Sigmoid colon (tissue), 7 donors: ENCODE results near the gene DMRT1. TPM values are rescaled to one million over a fixed set of nuclear protein-coding genes. Genes with fewer than 3 reads are reported as not detected.

Experiments
- DNase-seq: peaks from one replicate; pipeline ENCODE4 v3.0.0-alpha.2; 2019
- H3K27ac ChIP-seq, 4 donors: fragments of 200-600 bp; sonication (generic); one replicate each; pipeline ENCODE4 v1.5.1; 2016 to 2019; ENCODE audit warnings: mild to moderate bottlenecking in 1 of 4
- H3K27me3 ChIP-seq, 3 donors: fragments of 200-600 bp; sonication (generic); one replicate each; pipeline ENCODE4 v1.5.1; 2019; ENCODE audit warnings: mild to moderate bottlenecking in 1 of 3
- H3K36me3 ChIP-seq, 4 donors: fragments of 200-600 bp; sonication (generic); one replicate each; pipeline ENCODE4 v1.5.1; 2016 to 2019
- H3K4me1 ChIP-seq, 4 donors: fragments of 200-600 bp; sonication (generic); one replicate each; pipeline ENCODE4 v1.5.1; 2017 to 2019
- H3K4me3 ChIP-seq, 4 donors: fragments of 200-600 bp; sonication (generic); one replicate each; pipeline ENCODE4 v1.5.1; 2017 to 2019; ENCODE audit warnings: mild to moderate bottlenecking in 2 of 4, moderate library complexity in 1 of 4
- H3K9me3 ChIP-seq, 4 donors: fragments of 200-600 bp in 3 of 4; sonication (generic) in 3 of 4; one replicate each; pipeline versions ENCODE4 v1.5.1 to v1.6.1; 2013 to 2019
- EP300 ChIP-seq, 4 donors: sonication (generic); formaldehyde crosslinking; IDR thresholded peaks; one replicate each; pipeline ENCODE4 v1.6.1; 2017; ENCODE audit warnings: antibody characterized with exemption in 4 of 4
- POLR2A ChIP-seq, 2 donors: fragments of 450-650 bp; IDR thresholded peaks; one replicate each; pipeline ENCODE4 v1.6.1; 2016; ENCODE audit warnings: antibody characterized with exemption in 2 of 2, mild to moderate bottlenecking in 2 of 2, moderate library complexity in 2 of 2
- POLR2AphosphoS5 ChIP-seq, 4 donors: sonication (generic); formaldehyde crosslinking; IDR thresholded peaks; one replicate each; pipeline ENCODE4 v1.6.1; 2017; ENCODE audit warnings: antibody characterized with exemption in 4 of 4
- WGBS, 2 donors: extraction: QIAGEN DNeasy Blood & Tissue Kit; methylation state at CpG; one replicate each; pipeline ENCODE4 v1.1.7; 2013; 5-methylcytosine and 5-hydroxymethylcytosine counted together
- intact Hi-C: fragments of 100-400 bp; cut with DNase I; formaldehyde crosslinking; loops from one replicate; pipeline ENCODE4 v1.15.1; 2023
- polyA plus RNA-seq, 3 donors: library from polyadenylated mRNA; stranded (reverse); fragments of 200-250 nt; gene quantifications; one replicate each; pipeline ENCODE4 v1.2.3, GENCODE V29; 2013
- total RNA-seq, 4 donors: library from RNA; depleted of rRNA; stranded (reverse); fragments of >200 nt; gene quantifications; one replicate each; pipeline ENCODE4 v1.1.0, GENCODE V29; 2016
- TF ChIP-seq, protein P1 (sequence below), 4 experiments: fragments of 450-650 bp in 3 of 4; fragments of 200-600 bp in 1 of 4; IDR thresholded peaks; one replicate each; pipeline ENCODE4 v1.5.1; 2016 to 2019; ENCODE audit warnings: antibody characterized with exemption in 4 of 4, mild to moderate bottlenecking in 3 of 4, moderate library complexity in 2 of 4
- donor health status: healthy with polysubstance abuse.
- donor health status: Bipolar disorder and iron deficiency.
- donor health status: healthy.

The DMRT1 gene
- total and polyA plus RNA-seq, 7 donors, result 0.60 TPM; not detected in 6

DNA sequence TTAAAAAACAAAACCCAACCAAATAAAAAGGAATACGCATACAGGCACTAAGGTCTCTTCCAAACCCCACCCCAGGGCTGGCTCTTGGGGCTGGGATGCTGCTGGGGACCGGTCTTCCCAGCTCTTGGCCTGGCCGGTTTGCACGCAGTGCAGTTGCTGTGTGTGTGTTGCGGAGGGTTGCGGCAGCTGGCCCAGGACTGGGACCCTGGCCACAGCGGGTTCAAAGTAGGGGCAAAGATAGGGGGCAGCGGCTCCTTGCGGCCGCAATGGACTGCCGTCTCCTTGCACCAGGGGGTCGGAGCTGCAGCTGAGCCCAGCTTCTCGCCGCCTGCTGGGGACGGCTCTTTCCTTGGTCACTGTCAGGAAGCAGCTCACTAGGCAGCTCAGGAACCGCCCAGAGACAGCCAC, 140.0 kb downstream of the DMRT1 start:
- intact Hi-C loops, result no loop called here

DNA sequence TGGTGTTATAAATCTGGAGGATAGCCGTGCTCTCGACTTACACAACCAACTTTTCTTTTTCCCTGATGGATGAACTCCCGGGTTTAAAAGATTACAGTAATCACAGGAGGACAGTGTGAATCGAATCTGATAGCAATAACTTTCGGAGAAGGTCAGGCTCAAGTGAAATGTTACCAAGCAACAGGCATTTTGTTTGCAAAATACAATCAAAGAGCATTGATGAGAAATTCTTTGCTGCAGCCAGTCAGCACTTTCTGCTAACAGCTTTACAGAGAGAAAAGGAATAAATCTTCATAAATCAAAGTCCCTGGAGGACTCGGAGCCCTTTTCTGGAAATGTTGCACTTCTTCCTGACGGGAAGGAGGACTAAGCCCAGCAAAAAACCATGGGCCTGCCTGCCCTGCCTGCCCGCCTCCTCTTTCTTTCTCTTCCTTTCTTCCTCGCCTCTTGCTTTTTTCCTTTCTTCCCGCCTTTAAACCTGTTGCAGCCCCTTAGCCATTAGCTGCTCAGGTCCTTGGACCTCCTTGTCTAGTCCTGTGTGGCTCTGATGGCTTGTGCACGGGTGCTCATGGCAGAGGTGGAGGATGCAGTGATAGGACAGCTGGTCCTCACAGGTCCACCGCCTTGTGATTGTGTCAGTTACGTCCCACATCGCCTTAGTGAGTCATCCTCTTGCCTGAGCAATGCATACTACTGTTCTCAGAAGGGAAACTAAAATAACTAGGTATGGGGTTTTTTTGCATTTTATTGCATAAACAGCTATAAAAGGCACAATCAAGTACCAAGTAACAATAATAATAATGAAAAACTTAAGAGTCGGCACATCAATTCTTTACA, 141.1 kb downstream of the DMRT1 start:
- Histone ChIP-seq H3K4me1 (no peaks in the 10 kb centered on the region), H3K9me3 (no peaks in the 10 kb centered on the region), H3K27ac (no peak overlapping the region), H3K27me3 (peaks cover 17 to 98% (median 51%) of the 10 kb centered on the region in 3 donors), H3K36me3 (no peaks in the 10 kb centered on the region), H3K4me3 (no peak overlapping the region)
- TF ChIP-seq, protein P1, sequence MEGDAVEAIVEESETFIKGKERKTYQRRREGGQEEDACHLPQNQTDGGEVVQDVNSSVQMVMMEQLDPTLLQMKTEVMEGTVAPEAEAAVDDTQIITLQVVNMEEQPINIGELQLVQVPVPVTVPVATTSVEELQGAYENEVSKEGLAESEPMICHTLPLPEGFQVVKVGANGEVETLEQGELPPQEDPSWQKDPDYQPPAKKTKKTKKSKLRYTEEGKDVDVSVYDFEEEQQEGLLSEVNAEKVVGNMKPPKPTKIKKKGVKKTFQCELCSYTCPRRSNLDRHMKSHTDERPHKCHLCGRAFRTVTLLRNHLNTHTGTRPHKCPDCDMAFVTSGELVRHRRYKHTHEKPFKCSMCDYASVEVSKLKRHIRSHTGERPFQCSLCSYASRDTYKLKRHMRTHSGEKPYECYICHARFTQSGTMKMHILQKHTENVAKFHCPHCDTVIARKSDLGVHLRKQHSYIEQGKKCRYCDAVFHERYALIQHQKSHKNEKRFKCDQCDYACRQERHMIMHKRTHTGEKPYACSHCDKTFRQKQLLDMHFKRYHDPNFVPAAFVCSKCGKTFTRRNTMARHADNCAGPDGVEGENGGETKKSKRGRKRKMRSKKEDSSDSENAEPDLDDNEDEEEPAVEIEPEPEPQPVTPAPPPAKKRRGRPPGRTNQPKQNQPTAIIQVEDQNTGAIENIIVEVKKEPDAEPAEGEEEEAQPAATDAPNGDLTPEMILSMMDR (IDR thresholded peaks at IDR 0.05), result no peak
- no peak for TF ChIP-seq POLR2AphosphoS5 (IDR thresholded peaks at IDR 0.05)
- no peak for TF ChIP-seq POLR2A (IDR thresholded peaks at IDR 0.05)
- no peak for TF ChIP-seq EP300 (IDR thresholded peaks at IDR 0.05)
- DNase-seq, result no peak
- WGBS, 2 donors, result 40 to 53% methylated on average over 15 of the region's 15 CpGs
- intact Hi-C loops, result no loop called here

More for the DNA sequence above, 140.0 kb downstream of the DMRT1 start:
- peaks cover 23 to 100% (median 63%) of the 10 kb centered on the region in 3 donors for H3K27me3 ChIP-seq
- H3K4me3 ChIP-seq, result no peak overlapping the region
- 10 to 16% methylated on average over 16 of the region's 16 CpGs for WGBS, 2 donors
- no peaks in the 10 kb centered on the region for H3K9me3 ChIP-seq
- no peak overlapping the region for H3K27ac ChIP-seq
- peaks cover 0 to 7% (median 6%) of the 10 kb centered on the region in 4 donors for H3K4me1 ChIP-seq
- DNase-seq, result no peak
- H3K36me3 ChIP-seq, result no peaks in the 10 kb centered on the region
- TF ChIP-seq POLR2AphosphoS5 (IDR thresholded peaks at IDR 0.05) (no peak), EP300 (IDR thresholded peaks at IDR 0.05) (no peak), POLR2A (IDR thresholded peaks at IDR 0.05) (no peak)
- TF ChIP-seq, protein P1 (IDR thresholded peaks at IDR 0.05), result no peak

DNA sequence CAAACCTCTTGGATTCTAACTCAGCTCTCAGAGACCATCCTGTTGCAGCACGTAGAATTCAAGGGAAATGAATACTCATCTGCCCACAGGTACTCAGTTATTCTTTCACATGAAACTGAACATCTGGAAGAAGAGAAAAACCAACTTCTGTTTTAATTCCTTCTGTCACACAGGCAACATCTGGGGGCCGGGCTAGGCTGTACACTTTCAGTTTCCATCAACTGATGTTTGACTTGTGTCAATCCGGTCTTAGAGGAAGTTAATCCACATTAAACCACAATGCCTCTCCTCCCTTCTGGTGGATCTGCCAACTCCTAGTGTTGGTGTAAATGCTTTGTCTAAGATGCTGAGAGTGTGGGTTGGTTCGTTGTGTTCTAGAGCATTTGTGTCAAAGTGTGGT, 152.5 kb downstream of the DMRT1 start:
- no peak for DNase-seq
- TF ChIP-seq EP300 (IDR thresholded peaks at IDR 0.05) (no peak), POLR2A (IDR thresholded peaks at IDR 0.05) (no peak), POLR2AphosphoS5 (IDR thresholded peaks at IDR 0.05) (no peak)
- TF ChIP-seq, protein P1 (IDR thresholded peaks at IDR 0.05), result no peak
- H3K27me3 ChIP-seq, result peaks cover 0 to 39% (median 6%) of the 10 kb centered on the region in 3 donors
- H3K4me1 ChIP-seq, result peaks cover 0 to 2% (median 0%) of the 10 kb centered on the region in 4 donors
- no peaks in the 10 kb centered on the region for H3K9me3 ChIP-seq
- no peak overlapping the region for H3K27ac ChIP-seq
- intact Hi-C loops, result no loop called here
- H3K4me3 ChIP-seq, result no peak overlapping the region
- no peaks in the 10 kb centered on the region for H3K36me3 ChIP-seq
- WGBS, 2 donors, result 35 to 49% methylated on average over 4 of the region's 4 CpGs

DNA sequence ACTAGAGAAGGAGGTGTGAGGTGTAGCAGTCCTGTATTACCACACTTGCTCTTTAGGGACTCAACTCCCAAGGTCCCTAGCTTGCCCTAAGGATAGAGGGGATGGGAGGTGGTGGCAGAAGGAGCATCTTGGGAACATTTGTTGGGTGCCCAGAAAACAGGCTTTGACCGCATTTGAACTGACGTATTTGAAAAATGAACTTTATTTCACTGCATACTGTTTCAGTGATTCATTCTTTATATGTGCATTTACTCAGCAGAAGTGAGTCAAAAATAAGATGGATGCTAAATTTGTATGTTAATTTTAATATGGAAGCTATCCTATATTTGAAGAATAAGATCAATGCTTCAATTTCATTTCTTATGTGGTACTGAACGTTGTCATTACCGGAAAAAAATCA, 153.7 kb downstream of the DMRT1 start:
- no peaks in the 10 kb centered on the region for H3K36me3 ChIP-seq
- no peak for DNase-seq
- 91 to 92% methylated on average over 4 of the region's 4 CpGs for WGBS, 2 donors
- intact Hi-C loops, result no loop called here
- H3K27me3 ChIP-seq, result peaks cover 0 to 27% (median 6%) of the 10 kb centered on the region in 3 donors
- no peaks in the 10 kb centered on the region for H3K9me3 ChIP-seq
- H3K4me3 ChIP-seq, result no peak overlapping the region
- H3K27ac ChIP-seq, result no peak overlapping the region
- TF ChIP-seq POLR2A (IDR thresholded peaks at IDR 0.05) (no peak), POLR2AphosphoS5 (IDR thresholded peaks at IDR 0.05) (no peak), EP300 (IDR thresholded peaks at IDR 0.05) (no peak)
- TF ChIP-seq, protein P1 (IDR thresholded peaks at IDR 0.05), result no peak
- H3K4me1 ChIP-seq, result peaks cover 0 to 9% (median 0%) of the 10 kb centered on the region in 4 donors
